Astrocyte (in vitro differentiated cells and primary cell): ENCODE results near the gene GPR179. TPM values are rescaled to one million over a fixed set of nuclear protein-coding genes. Genes with fewer than 3 reads are reported as not detected.
"Not testable (repeated sequence)": the region's sequence is repeated elsewhere in the genome, so short reads cannot be mapped to it uniquely, and the experiment has no call there.

Experiments used
- DNase-seq: peaks from one replicate; pipeline ENCODE4 v3.0.0-alpha.2; 2010; ENCODE audit warnings: low read depth
- FAIRE-seq: peaks from 2 replicates; lab custom pipeline; 2011; peaks lifted over from hg19 to GRCh38; lab: Jason Lieb, UNC
- H2AFZ ChIP-seq: 2 replicates; pipeline ENCODE4 v1.6.0; 2012; ENCODE audit warnings: low read depth, low read length, inconsistent platforms
- H3K27ac ChIP-seq: 2 replicates; pipeline ENCODE4 v1.5.1; 2011; ENCODE audit warnings: low read depth, low read length, inconsistent platforms
- H3K27me3 ChIP-seq: 2 replicates; pipeline ENCODE4 v1.6.0; 2011; ENCODE audit warnings: low read length, inconsistent platforms; ENCODE audit not compliant: insufficient read depth
- H3K36me3 ChIP-seq: 2 replicates; pipeline ENCODE4 v1.5.1; 2011; ENCODE audit warnings: low read length, inconsistent platforms; ENCODE audit not compliant: insufficient read depth
- H3K4me1 ChIP-seq: 2 replicates; pipeline ENCODE4 v1.5.1; 2011; ENCODE audit warnings: low read length, inconsistent platforms; ENCODE audit not compliant: insufficient read depth
- H3K4me2 ChIP-seq: 2 replicates; pipeline ENCODE4 v1.6.0; 2012; ENCODE audit warnings: low read length, inconsistent platforms
- H3K4me3 ChIP-seq: 2 replicates; pipeline ENCODE4 v1.5.1; 2011; ENCODE audit warnings: low read depth, mild to moderate bottlenecking, low read length, inconsistent platforms; ENCODE audit not compliant: insufficient read depth
- H3K79me2 ChIP-seq: 2 replicates; pipeline ENCODE4 v1.6.0; 2012; ENCODE audit warnings: mild to moderate bottlenecking, low read length, inconsistent platforms; ENCODE audit not compliant: insufficient read depth
- H3K9ac ChIP-seq: 2 replicates; pipeline ENCODE4 v1.6.0; 2012; ENCODE audit warnings: mild to moderate bottlenecking, low read length, inconsistent platforms
- H3K9me3 ChIP-seq: 2 replicates; pipeline ENCODE4 v1.5.1; 2012; ENCODE audit warnings: low read depth, mild to moderate bottlenecking, low read length, inconsistent platforms; ENCODE audit not compliant: insufficient read depth
- H4K20me1 ChIP-seq: 2 replicates; pipeline ENCODE4 v1.6.0; 2012; ENCODE audit warnings: low read length, inconsistent platforms; ENCODE audit not compliant: insufficient read depth
- H3K27ac Mint-ChIP-seq: one replicate; pipeline ENCODE4 v1.8.0; 2021; ENCODE audit warnings: mild to moderate bottlenecking, mixed read lengths; ENCODE audit not compliant: unreplicated experiment
- H3K27me3 Mint-ChIP-seq: one replicate; pipeline ENCODE4 v1.8.0; 2021; ENCODE audit warnings: low read depth, mixed read lengths; ENCODE audit not compliant: unreplicated experiment
- H3K36me3 Mint-ChIP-seq: one replicate; pipeline ENCODE4 v1.8.0; 2021; ENCODE audit warnings: low read depth, mixed read lengths; ENCODE audit not compliant: unreplicated experiment
- H3K4me1 Mint-ChIP-seq: one replicate; pipeline ENCODE4 v1.8.0; 2021; ENCODE audit warnings: low read depth, mixed read lengths; ENCODE audit not compliant: unreplicated experiment
- H3K4me3 Mint-ChIP-seq: one replicate; pipeline ENCODE4 v1.8.0; 2021; ENCODE audit warnings: mild to moderate bottlenecking, moderate library complexity, mixed read lengths; ENCODE audit not compliant: unreplicated experiment
- H3K9me3 Mint-ChIP-seq: one replicate; pipeline ENCODE4 v1.8.0; 2021; ENCODE audit warnings: mild to moderate bottlenecking, mixed read lengths; ENCODE audit not compliant: unreplicated experiment
- CTCF ChIP-seq: IDR thresholded peaks from 2 replicates; pipeline ENCODE4 v1.5.1; 2011; ENCODE audit warnings: low read depth, mild to moderate bottlenecking, inconsistent platforms, low read length, moderate library complexity; ENCODE audit not compliant: insufficient read depth
- EZH2 ChIP-seq: IDR thresholded peaks from 2 replicates; pipeline ENCODE4 v1.6.1; 2012; ENCODE audit warnings: mild to moderate bottlenecking, low read length, inconsistent platforms; ENCODE audit not compliant: insufficient read depth
- total RNA-seq: library from RNA; stranded (reverse); gene quantifications from 2 replicates; pipeline ENCODE4 v1.2.1, GENCODE V29; 2021

Gene GPR179
- total RNA-seq, 1 donor from 2014 or later, result 0.07 TPM

DNA sequence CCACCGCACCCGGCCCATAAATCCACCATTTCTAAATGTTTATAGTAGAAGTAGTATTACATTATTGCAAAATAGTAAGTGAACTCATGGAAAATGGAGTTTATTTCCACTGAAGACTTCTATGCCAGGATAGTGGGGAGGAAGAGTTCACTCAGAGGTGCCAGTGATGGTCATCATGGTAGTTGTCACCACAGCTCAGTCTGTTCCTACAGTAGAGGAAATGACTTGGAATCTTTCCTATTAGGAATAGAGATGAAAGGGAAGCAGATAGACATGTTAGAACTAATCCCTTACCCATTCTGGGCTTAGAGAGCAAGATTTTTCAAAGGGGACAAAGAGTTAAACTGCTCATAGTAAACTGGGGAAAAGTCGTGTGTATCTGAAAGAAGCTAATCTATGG is 26.7 kb downstream of the GPR179 start:
- no peak overlapping the region for H3K9ac ChIP-seq
- no peaks in the 10 kb centered on the region for H4K20me1 ChIP-seq
- H3K4me2 ChIP-seq, result no peak overlapping the region
- no peak overlapping the region for H2AFZ ChIP-seq
- peaks cover 5% of the 10 kb centered on the region for H3K36me3 ChIP-seq
- TF ChIP-seq CTCF, result no peak
- TF ChIP-seq EZH2, result no peak
- Mint-ChIP-seq H3K9me3 (no peaks in the 10 kb centered on the region), H3K27me3 (no peaks in the 10 kb centered on the region), H3K4me3 (no peak overlapping the region), H3K4me1 (no peaks in the 10 kb centered on the region), H3K27ac (no peak overlapping the region), H3K36me3 (peaks cover 12% of the 10 kb centered on the region)
- no peak overlapping the region for H3K4me3 ChIP-seq
- FAIRE-seq (no peak), DNase-seq (no peak)
- no peaks in the 10 kb centered on the region for H3K27me3 ChIP-seq
- H3K4me1 ChIP-seq, result no peaks in the 10 kb centered on the region
- H3K9me3 ChIP-seq, result no peaks in the 10 kb centered on the region
- no peaks in the 10 kb centered on the region for H3K79me2 ChIP-seq
- H3K27ac ChIP-seq, result no peak overlapping the region

DNA sequence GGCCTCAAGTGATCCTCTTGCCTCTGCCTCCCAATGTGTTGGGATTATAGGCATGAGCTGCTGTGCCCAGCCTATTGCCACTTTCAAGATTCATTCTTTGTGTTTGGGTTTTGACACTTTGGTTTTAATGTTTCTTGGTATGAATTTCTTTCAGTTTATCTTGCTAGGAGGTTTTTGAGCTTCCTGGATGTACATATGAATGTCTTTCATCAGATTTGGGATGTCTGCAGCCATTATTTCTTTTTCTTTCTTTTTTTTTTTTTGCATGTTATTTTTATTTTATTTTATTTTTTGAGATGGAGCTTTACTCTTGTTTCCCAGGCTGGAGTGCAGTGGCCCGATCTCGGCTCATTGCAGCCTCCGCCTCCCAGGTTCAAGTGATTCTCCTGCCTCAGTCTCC is 28.3 kb downstream of the GPR179 start:
- Histone ChIP-seq H3K36me3 (peaks cover 5% of the 10 kb centered on the region), H3K9ac (no peak overlapping the region), H4K20me1 (no peaks in the 10 kb centered on the region), H3K4me3 (no peak overlapping the region), H3K27me3 (no peaks in the 10 kb centered on the region), H3K79me2 (no peaks in the 10 kb centered on the region), H3K4me2 (no peak overlapping the region), H3K9me3 (no peaks in the 10 kb centered on the region), H3K4me1 (no peaks in the 10 kb centered on the region), H3K27ac (no peak overlapping the region), H2AFZ (no peak overlapping the region)
- Mint-ChIP-seq H3K27ac (no peak overlapping the region), H3K9me3 (no peaks in the 10 kb centered on the region), H3K4me1 (no peaks in the 10 kb centered on the region), H3K36me3 (peaks cover 6% of the 10 kb centered on the region), H3K4me3 (no peak overlapping the region), H3K27me3 (no peaks in the 10 kb centered on the region)
- DNase-seq, result no peak
- no peak for FAIRE-seq
- TF ChIP-seq CTCF (no peak), EZH2 (no peak)

DNA sequence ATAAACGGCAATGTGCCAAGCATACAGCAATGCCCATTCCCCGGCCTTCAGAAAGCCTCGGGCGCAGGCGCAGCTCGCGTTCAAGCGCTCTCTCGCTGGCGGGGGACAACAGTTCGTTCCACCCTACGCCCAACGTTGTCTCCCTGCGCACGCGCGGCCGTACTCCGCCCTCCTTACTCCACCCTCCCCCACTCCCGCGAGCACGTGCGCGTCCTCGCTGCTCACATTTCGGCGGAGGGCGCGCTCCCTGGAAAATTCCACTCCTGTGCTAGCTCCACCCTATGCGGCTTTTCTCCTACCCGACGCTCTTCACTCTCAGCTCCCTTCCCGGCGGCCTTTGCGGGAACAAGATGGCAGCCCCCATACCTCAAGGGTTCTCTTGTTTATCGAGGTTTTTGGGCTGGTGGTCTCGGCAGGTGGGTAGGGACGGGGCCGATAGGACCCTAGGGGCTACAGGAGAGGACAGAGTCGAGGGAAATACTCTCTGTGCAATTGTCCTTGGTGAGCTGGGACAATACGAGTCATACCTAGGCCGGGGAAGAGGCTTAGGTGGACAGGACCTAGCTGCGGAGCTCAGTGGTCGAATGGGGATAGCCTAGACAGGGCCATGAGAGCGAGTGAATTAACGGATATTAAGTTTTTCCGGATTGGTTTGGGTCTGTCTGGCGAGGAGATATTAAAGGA is 46.8 kb downstream of the GPR179 start, which contains the start of gene MRPL45:
MRPL45 (plus strand) TSS at position 335 of the 684 bp plus-strand sequence; CDS start at position 351, 16 bp downstream.
- not testable (repeated sequence) for H3K27me3 Mint-ChIP-seq, FAIRE-seq, H3K27me3 ChIP-seq, H3K36me3 ChIP-seq, H3K4me1 ChIP-seq, H3K4me1 Mint-ChIP-seq, H3K79me2 ChIP-seq, H3K36me3 Mint-ChIP-seq, H3K9me3 ChIP-seq, H3K9me3 Mint-ChIP-seq, H4K20me1 ChIP-seq
- H3K27ac Mint-ChIP-seq, result peak within 1 kb of the TSS; percentile 98
- peak within 1 kb of the TSS; percentile 89 for H3K4me2 ChIP-seq
- H3K4me3 ChIP-seq, result peak within 1 kb of the TSS; percentile 86
- DNase-seq, result peak; percentile 86
- H2AFZ ChIP-seq, result peak within 1 kb of the TSS; percentile 92
- H3K4me3 Mint-ChIP-seq, result peak within 1 kb of the TSS; percentile 96
- H3K9ac ChIP-seq, result peak within 1 kb of the TSS; percentile 91
- H3K27ac ChIP-seq, result peak within 1 kb of the TSS; percentile 86

- H3K4me3 Mint-ChIP-seq, result peak overlapping the region; percentile 69
- not testable (repeated sequence) for H3K36me3 ChIP-seq, H3K27ac Mint-ChIP-seq, H3K9me3 Mint-ChIP-seq, H3K27me3 ChIP-seq, H3K27ac ChIP-seq, H2AFZ ChIP-seq, DNase-seq, FAIRE-seq, H3K4me3 ChIP-seq, H3K27me3 Mint-ChIP-seq, H3K79me2 ChIP-seq, H4K20me1 ChIP-seq, H3K4me1 ChIP-seq, H3K9ac ChIP-seq, H3K4me2 ChIP-seq, H3K4me1 Mint-ChIP-seq, H3K9me3 ChIP-seq, H3K36me3 Mint-ChIP-seq
Measured at GRCh38 chr17:38295602-38296365, 48.0 kb downstream of the GPR179 start.
